ENCODE results near the gene SMTNL2. TPM values are rescaled to one million over a fixed set of nuclear protein-coding genes. Genes with fewer than 3 reads are reported as not detected.

SMTNL2 gene
- total RNA-seq, 1 experiment from 2014 or later: 2.7 TPM

GRCh38 chr17:4559966-4560365, 24.4 kb upstream of the SMTNL2 start (continued):
- TF ChIP-seq STAT6 (CRISPR knock-in tag; conservative IDR thresholded peaks at IDR 0.05; ENCODE audit: low read depth) (no peak), MAX (CRISPR knock-in tag; IDR thresholded peaks at IDR 0.05) (no peak), ZNF532 (CRISPR knock-in tag; IDR thresholded peaks at IDR 0.05; ENCODE audit: borderline replicate concordance) (no peak), E2F5 (CRISPR knock-in tag; IDR thresholded peaks at IDR 0.05) (no peak), ZNF121 (CRISPR knock-in tag; IDR thresholded peaks at IDR 0.05) (no peak), SP1 (CRISPR knock-in tag; conservative IDR thresholded peaks at IDR 0.05) (no peak), E2F1 (CRISPR knock-in tag; IDR thresholded peaks at IDR 0.05) (no peak), NFYB (CRISPR knock-in tag; conservative IDR thresholded peaks at IDR 0.05; ENCODE audit: low read depth) (no peak)

GRCh38 chr17:4560421-4560820, 23.9 kb upstream of the SMTNL2 start, which contains the start of gene GGT6:
Gene GGT6 (minus strand): TSS chr17:4560577. CDS start chr17:4560521, 56 bp downstream.
- H3K27ac Mint-ChIP-seq: no peak within 1 kb of the TSS; the same call in 1 of the 2 replicates
- H3K4me3 Mint-ChIP-seq: no peak within 1 kb of the TSS
- H3K36me3 Mint-ChIP-seq: no peaks in the 10 kb centered on the region
- no peaks in the 10 kb centered on the region for H3K9me3 Mint-ChIP-seq
- TF ChIP-seq E2F1 (CRISPR knock-in tag; IDR thresholded peaks at IDR 0.05): no peak
- TF ChIP-seq MXD4 (CRISPR knock-in tag; IDR thresholded peaks at IDR 0.05; ENCODE audit: borderline replicate concordance): no peak
- TF ChIP-seq AR (CRISPR knock-in tag; IDR thresholded peaks at IDR 0.05): no peak
- TF ChIP-seq IRF1 (CRISPR knock-in tag; IDR thresholded peaks at IDR 0.05): no peak
- TF ChIP-seq GTF2I (CRISPR knock-in tag; conservative IDR thresholded peaks at IDR 0.05): no peak
- no peak for TF ChIP-seq SP1 (CRISPR knock-in tag; conservative IDR thresholded peaks at IDR 0.05)
- TF ChIP-seq HMGXB4 (CRISPR knock-in tag; IDR thresholded peaks at IDR 0.05): no peak
- no peak for TF ChIP-seq HMGA2 (CRISPR knock-in tag; IDR thresholded peaks at IDR 0.05)
- peaks cover 2% of the 10 kb centered on the region for H3K27me3 Mint-ChIP-seq (ENCODE audit: low read depth)
- ChIA-PET CTCF (interaction anchor here (0.5 to 2.1 kb wide), 6 partner anchors 9 to 361 kb away, joined by 3 to 5 read pairs (median 3); partner anchors contain the start of gene SMTNL2), POLR2A (no interaction called here)
- DNase-seq (ENCODE audit: low spot score): no peak
- H3K4me1 Mint-ChIP-seq: peaks cover 20% of the 10 kb centered on the region
- ATAC-seq: no peak

All from WTC11 (cell line).